GM19239 (cell line): ENCODE measurements around the gene PRSS33.

Experiments used
- DNase-seq: peaks from one replicate; pipeline ENCODE4 v3.0.0; 2011; ENCODE audit warnings: low spot score; ENCODE audit not compliant: insufficient read length
- FAIRE-seq: peaks from 2 replicates; lab custom pipeline; 2011; peaks lifted over from hg19 to GRCh38; lab: Jason Lieb, UNC

PRSS33 gene

GRCh38 chr16:2779151-2779920 lies 8.0 kb downstream of the PRSS33 start:
- DNase-seq, result no peak
- FAIRE-seq, result no peak

GRCh38 chr16:2778630-2778958 lies 8.8 kb downstream of the PRSS33 start:
- DNase-seq (no peak), FAIRE-seq (no peak)

- DNase-seq (no peak), FAIRE-seq (peak; percentile 45)
Observed at GRCh38 chr16:2777903-2778629, 9.3 kb downstream of the PRSS33 start.

GRCh38 chr16:2777231-2777902 lies 10.0 kb downstream of the PRSS33 start, which contains the start of gene ELOB:
Gene ELOB, minus strand, starts transcription at chr16:2777280. Its CDS starts 41 bp downstream, at chr16:2777239.
- DNase-seq (peak; percentile 97), FAIRE-seq (peak; percentile 33)

GRCh38 chr16:2776500-2777139 lies 10.7 kb downstream of the PRSS33 start:
- FAIRE-seq, result no peak
- DNase-seq, result no peak

- FAIRE-seq (peak; percentile 31), DNase-seq (no peak)
Observed at GRCh38 chr16:2775765-2776499, 11.4 kb downstream of the PRSS33 start.

- FAIRE-seq, result no peak
- DNase-seq, result no peak
Observed at GRCh38 chr16:2775131-2775716, 12.1 kb downstream of the PRSS33 start.

- FAIRE-seq (no peak), DNase-seq (no peak)
Observed at GRCh38 chr16:2774161-2774891, 13.0 kb downstream of the PRSS33 start.

- no peak for FAIRE-seq
- no peak for DNase-seq
Observed at GRCh38 chr16:2773188-2773968, 14.0 kb downstream of the PRSS33 start.

GRCh38 chr16:2771496-2772402 lies 15.6 kb downstream of the PRSS33 start:
- FAIRE-seq, result no peak
- DNase-seq, result no peak

GRCh38 chr16:2770057-2770951 lies 17.1 kb downstream of the PRSS33 start:
- DNase-seq, result no peak
- FAIRE-seq, result no peak

GRCh38 chr16:2769675-2770056 lies 17.7 kb downstream of the PRSS33 start:
- FAIRE-seq, result no peak
- DNase-seq, result no peak

- no peak for FAIRE-seq
- no peak for DNase-seq
Observed at GRCh38 chr16:2769100-2769529, 18.2 kb downstream of the PRSS33 start.

- DNase-seq, result no peak
- no peak for FAIRE-seq
Observed at GRCh38 chr16:2768403-2769089, 18.8 kb downstream of the PRSS33 start.

- DNase-seq, result no peak
- FAIRE-seq, result no peak
Observed at GRCh38 chr16:2767891-2768290, 19.5 kb downstream of the PRSS33 start.
